ENCODE results near the gene AP1S3.
"Not testable (repeated sequence)": the region's sequence is repeated elsewhere in the genome, so short reads cannot be mapped to it uniquely, and the experiment has no call there.

The AP1S3 gene

GRCh38 chr2:223852281-223852795, 15.0 kb upstream of the AP1S3 start:
- DNase-seq = no peak

GRCh38 chr2:223847410-223847809, 10.0 kb upstream of the AP1S3 start:
- DNase-seq = no peak

- no peak for DNase-seq
Observed at GRCh38 chr2:223846515-223846914, 9.1 kb upstream of the AP1S3 start.

- DNase-seq = no peak
Observed at GRCh38 chr2:223841436-223842190, 4.2 kb upstream of the AP1S3 start.

- DNase-seq = no peak
Observed at GRCh38 chr2:223835701-223836532, 1.5 kb downstream of the AP1S3 start.

- no peak for DNase-seq
Observed at GRCh38 chr2:223834431-223834830, 3.0 kb downstream of the AP1S3 start.

- no peak for DNase-seq
Observed at GRCh38 chr2:223832241-223832903, 5.0 kb downstream of the AP1S3 start.

GRCh38 chr2:223829128-223829527, 8.3 kb downstream of the AP1S3 start:
- DNase-seq = no peak

- DNase-seq = no peak
Observed at GRCh38 chr2:223828314-223828713, 9.1 kb downstream of the AP1S3 start.

- DNase-seq = no peak
Observed at GRCh38 chr2:223826995-223827394, 10.4 kb downstream of the AP1S3 start.

- DNase-seq = no peak
Observed at GRCh38 chr2:223824301-223824700, 13.1 kb downstream of the AP1S3 start.

- no peak for DNase-seq
Observed at GRCh38 chr2:223822818-223823217, 14.6 kb downstream of the AP1S3 start.

GRCh38 chr2:223820549-223820948, 16.8 kb downstream of the AP1S3 start:
- DNase-seq = no peak

GRCh38 chr2:223819891-223820290, 17.5 kb downstream of the AP1S3 start:
- no peak for DNase-seq

- DNase-seq = no peak
Observed at GRCh38 chr2:223815884-223816570, 21.4 kb downstream of the AP1S3 start.

- DNase-seq = no peak
Observed at GRCh38 chr2:223815186-223815883, 22.0 kb downstream of the AP1S3 start.

- DNase-seq = not testable (repeated sequence)
Observed at GRCh38 chr2:223814764-223815163, 22.6 kb downstream of the AP1S3 start.

GRCh38 chr2:223813329-223813728, 24.1 kb downstream of the AP1S3 start:
- DNase-seq = no peak

- DNase-seq = no peak
Observed at GRCh38 chr2:223811757-223812156, 25.6 kb downstream of the AP1S3 start.

GRCh38 chr2:223805008-223805407, 32.4 kb downstream of the AP1S3 start:
- no peak for DNase-seq

GRCh38 chr2:223801736-223802135, 35.6 kb downstream of the AP1S3 start:
- DNase-seq = no peak

- no peak for DNase-seq
Observed at GRCh38 chr2:223800908-223801307, 36.5 kb downstream of the AP1S3 start.

All from NCI-H146 (cell line).